GM21390 (cell line): ENCODE results near the gene DCBLD1.
"Not testable (repeated sequence)": the region's sequence is repeated elsewhere in the genome, so short reads cannot be mapped to it uniquely, and the experiment has no call there.

Experiments
- ATAC-seq: cut with Tn5 transposase; IDR thresholded peaks from one replicate; pipeline ENCODE4 v1.9.1; 2021; ENCODE audit not compliant: unreplicated experiment

Gene DCBLD1

GRCh38 chr6:117482240-117483003 lies at the start of gene DCBLD1:
TSS of gene DCBLD1 (plus strand) at chr6:117482674. CDS start at chr6:117482782, 108 bp downstream.
- ATAC-seq, result peak; percentile 70

GRCh38 chr6:117440706-117441525 lies 41.6 kb upstream of the DCBLD1 start:
- no peak for ATAC-seq

GRCh38 chr6:117441824-117442264 lies 40.6 kb upstream of the DCBLD1 start:
- no peak for ATAC-seq

DNA sequence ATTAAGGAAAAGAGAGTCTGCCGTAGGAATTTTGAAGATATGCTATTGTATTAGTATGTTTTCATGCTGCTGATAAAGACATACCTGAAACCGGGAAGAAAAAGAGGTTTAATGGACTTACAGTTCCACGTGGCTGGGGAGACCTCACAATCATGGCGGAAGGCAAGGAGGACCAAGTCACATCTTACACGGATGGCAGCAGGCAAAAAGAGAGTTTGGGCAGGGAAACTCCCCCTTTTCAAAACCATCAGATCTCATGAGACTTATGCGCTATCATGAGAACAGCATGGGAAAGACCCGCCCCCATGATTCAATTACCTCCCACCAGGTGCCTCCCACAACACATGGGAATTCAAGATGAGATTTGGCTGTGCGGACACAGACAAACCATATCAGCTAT lies 40.2 kb upstream of the DCBLD1 start:
- ATAC-seq, result not testable (repeated sequence)

DNA sequence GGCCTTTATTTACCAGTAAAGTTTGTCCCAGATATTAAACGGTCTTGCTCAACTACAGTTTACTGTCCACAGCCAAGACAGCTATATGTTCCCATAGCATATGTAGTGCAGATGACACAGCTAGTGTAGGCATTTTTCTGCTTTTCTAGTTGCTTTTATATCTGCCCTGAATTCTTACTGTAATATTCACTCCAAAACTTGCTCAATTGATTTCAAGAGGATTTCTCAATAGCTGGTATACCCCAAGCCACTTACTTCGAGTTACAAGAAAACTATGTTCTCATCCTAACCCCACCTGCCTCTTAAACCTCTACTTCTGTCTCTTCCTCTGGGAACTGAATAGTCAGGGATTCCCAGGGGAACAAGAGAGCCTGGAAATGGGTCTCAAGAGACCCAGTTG lies 37.9 kb upstream of the DCBLD1 start:
- no peak for ATAC-seq

- ATAC-seq, result no peak
These were observed 35.6 kb upstream of the DCBLD1 start for GRCh38 chr6:117446861-117447260.

- ATAC-seq, result no peak
These were observed 34.5 kb upstream of the DCBLD1 start for GRCh38 chr6:117448011-117448410.

DNA sequence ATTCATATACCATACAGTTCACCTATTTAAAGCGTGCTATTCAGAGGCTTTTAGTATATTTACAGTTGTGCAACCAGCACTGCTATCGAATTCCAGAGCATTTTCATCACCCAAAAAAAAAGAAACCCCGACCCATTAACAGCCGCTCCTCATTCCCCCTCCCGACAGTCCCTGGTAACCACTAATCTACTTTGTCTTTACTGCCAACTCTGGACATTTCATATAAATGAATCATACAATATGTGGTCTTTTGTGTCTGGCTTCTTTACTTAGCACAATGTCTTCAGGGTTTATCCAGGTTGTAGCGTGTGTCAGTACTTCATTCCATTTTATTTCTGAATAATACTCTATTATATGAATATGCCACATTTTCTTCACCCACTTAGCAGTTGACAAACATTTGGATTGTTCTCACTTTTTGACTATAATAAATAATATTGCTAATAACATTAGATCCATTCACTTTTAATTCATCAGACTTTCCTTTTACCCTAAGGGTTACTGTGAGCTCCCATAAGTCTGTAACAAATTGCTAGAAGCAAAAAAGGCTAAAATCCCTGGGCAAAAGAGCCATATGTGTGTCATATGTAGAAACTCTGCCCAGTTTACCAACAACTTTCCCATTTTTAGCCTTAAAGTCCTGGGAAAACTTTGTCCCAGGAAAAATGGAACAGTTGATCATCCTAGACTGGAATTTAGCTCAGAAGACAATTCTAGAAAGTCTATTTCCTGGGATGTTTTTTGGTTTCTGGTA lies 33.6 kb upstream of the DCBLD1 start:
- no peak for ATAC-seq

DNA sequence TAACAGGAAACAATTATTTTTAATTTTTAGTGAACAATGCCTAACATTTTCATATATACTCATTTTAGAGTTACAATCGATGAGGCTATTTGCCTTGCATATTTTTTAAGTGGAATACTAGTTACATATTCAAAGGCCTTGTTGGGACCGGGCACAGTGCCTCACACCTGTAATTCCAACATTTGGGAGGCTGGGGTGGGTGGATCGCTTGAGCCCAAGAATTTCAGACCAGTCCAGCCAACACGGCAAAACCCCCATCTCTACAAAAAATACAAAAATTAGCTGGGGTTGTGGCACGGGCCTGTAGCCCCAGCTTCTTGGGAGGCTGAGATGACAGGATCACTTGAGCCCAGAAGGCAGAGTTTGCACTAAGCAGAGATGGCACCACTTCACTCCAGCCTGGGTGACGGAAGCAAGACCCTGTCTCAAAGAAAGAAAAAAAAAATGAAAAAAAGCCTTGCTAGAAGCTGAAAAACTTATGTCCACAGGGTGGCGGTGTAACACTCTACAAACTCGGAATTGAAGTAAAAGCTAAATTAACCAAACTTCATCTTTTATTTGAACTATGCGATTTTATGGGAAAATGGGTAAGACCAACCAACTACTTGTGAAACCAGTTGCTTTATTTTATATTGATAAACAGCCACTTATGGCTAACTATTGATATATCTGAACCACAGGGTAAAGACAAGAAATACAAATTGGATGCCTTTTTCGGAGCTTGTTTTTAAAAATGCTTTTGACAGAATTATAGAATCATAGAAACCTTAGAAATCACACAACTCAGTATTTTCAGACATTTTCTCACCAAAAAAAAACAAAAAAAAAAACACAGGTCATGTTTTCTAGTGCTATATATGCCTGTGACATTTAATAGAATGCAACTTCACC lies 32.7 kb upstream of the DCBLD1 start:
- no peak for ATAC-seq

- no peak for ATAC-seq
These were observed 30.8 kb upstream of the DCBLD1 start for GRCh38 chr6:117451671-117452070.

GRCh38 chr6:117456250-117456649 lies 26.2 kb upstream of the DCBLD1 start:
- ATAC-seq, result no peak

DNA sequence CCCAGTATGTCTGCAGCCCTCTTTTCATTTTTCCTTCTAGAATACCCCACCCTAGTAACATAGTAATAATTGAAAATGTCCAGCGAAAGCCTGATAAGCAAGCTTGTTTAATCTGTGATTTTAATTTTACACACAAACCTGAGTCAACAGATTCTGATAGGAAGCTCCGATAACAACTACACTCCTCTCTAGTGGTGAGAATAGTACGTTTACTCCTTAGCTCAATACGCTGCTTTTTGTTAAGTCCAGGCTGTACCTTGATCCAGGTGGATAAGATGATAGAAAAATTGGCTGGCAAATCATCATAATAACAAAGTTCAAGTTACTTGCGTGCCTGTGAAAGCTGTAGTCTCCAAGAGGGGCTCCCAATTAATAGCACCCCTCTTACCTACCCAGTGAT lies 25.5 kb upstream of the DCBLD1 start:
- no peak for ATAC-seq

DNA sequence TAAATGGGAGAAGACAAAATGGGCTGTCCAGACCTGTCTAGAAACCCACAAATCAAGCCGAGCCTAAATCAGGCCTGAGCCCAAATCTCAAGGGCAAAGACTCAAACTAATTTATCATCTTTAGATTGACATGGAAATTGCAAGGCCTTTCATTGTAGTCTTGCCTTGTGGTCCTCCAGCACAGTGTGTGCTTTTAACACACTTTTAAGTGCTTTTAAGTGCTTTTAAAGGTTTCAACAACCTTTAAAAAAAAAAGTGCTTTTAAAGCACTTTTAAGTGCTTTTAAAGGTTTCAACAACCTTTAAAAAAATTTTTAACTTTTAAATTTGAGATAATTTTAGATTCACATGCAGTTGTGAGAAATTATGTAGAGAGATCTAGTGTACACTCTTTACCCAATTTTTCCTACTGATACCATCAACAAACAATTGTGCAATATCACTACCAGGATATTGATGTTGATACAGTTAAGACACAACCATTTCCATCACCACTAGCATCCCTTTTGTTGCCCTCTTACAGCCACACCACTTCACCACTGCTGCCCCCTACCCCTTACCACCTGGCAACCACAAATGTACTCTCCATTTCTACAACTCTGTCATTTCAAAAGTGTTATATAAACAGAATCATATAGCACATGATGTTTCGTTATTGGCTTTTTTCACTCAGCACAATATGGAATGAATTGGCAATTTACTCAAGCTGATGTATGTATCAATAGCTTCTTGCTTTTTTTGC lies 23.1 kb upstream of the DCBLD1 start:
- no peak for ATAC-seq

DNA sequence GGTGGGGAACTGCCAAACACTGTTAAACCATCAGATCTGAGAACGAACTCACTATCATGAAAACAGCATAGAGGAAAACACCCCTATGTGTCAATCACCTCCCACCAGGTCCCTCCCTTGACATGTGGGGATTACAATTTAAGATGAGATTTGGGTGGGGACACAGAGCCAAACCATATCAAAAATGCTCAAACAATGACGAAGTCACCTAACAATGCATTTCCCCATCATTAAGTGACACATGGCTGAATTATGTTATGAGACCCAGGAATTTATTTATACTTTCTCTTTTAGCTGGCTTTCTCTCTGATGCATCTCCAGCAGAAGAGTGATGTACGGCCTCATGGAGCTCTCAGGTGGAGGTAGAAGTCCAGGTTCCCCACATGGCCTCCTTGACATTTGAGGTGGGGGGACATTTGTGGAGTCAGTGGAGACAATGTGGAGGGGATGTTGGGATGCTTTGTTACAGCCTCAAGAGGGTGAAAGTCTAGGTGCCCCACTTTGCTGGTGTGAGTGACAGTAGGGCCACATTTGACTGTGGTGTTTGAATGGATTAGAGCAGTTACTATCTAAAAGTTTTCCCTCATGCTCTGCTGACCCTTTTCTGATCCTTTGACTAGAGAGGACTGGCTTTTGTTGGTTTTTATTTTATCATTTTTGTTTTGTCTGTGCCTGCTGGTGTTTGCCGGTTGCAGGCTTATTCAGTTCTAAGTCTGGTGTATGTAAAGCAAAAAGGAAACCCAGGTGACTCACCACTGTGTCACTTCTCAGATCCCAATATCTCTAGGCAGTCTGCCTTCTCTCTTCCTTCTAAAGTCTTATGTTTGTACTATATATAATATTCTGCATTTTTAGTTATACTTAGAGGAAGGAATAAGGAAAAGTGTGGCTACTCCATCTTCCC lies 18.5 kb upstream of the DCBLD1 start:
- peak; percentile 89 for ATAC-seq

DNA sequence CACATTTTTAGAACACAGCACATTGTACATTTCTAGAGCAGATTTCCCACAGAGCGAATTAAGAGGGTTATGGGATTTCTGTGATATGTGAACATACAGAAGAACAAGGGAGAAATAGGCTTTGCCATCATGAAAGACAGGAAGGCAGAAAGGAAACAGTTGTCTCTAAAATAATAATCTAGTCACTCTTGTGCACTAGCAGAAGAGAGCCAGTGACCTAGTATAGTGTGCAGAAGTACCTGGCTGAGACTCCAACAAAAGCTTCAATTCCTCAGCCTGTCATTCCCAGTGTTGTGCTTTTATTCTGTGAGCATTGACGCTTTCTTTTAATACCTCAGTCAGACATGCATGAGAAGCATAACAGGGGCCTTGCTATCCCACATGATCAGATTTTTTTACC lies 17.8 kb upstream of the DCBLD1 start:
- ATAC-seq, result peak; percentile 17

DNA sequence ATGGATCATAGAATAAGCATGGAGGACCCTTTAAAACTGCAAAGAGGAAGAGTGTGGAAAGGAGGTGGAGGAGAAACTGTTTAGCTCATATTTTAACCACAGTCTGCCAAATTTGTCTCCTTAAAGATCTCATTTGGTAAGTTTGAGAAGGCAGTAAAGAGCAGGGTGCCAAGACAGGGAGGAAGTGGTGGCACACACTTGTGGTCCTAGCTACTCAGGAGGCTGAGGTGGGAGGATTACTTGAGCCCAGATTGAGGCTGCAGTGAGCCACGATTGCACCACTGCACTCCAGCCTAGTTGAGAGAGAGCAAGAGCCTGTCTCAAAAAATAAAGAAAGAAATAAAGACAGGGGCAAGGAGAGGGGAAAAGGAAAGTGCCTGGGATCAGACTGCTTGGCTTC lies 16.8 kb upstream of the DCBLD1 start:
- ATAC-seq, result no peak

DNA sequence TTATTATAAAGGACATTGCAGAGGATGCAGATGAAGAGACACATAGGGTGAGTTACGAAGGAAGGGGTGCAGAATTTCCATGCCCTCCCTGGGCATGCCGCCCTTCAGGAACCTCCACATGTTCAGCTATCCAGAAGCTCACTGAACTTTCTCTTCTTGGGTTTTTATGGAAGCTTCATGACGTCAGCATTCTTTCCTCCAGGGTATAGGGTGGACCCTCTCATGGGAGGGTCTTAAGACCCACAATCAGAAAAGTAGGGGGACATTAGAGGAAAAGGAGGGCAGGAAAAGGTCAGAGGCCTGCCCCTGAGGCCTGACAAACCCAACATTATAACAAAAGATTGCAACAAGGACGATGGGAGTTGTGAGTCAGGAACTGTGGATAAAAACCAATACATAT lies 14.6 kb upstream of the DCBLD1 start:
- no peak for ATAC-seq

- not testable (repeated sequence) for ATAC-seq
These were observed 13.9 kb upstream of the DCBLD1 start for GRCh38 chr6:117468527-117468926.

DNA sequence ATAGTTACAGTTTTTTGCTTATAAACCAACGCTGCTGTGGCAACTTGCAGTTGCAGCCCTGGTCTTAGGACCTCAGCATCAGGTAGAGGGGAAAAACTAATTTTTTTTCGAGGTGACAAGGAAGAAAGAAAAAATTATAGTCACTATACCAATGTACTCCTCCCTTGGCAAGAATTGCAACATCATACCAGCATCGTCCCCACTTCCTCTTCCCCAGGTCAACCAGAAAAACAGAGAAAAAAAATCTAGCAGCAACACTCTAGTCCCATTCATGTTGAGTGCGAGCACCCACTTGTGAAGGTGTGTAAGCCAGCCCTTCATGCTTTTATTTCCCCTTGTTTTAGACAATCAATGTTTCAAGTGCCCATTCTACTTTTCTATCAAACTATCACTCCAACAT lies 13.1 kb upstream of the DCBLD1 start:
- ATAC-seq, result no peak
